GM12872 (cell line): Measurements from ENCODE around the gene CHEK1.

Experiments
- TF ChIP-seq, protein P1 (sequence below): IDR thresholded peaks from 3 replicates; pipeline ENCODE4 v1.5.1; 2011; ENCODE audit warnings: low read depth, mild to moderate bottlenecking, low read length, moderate library complexity; ENCODE audit not compliant: insufficient read depth

Gene CHEK1

GRCh38 chr11:125701018-125701610 is 76.2 kb downstream of the CHEK1 start:
- TF ChIP-seq, protein P1, sequence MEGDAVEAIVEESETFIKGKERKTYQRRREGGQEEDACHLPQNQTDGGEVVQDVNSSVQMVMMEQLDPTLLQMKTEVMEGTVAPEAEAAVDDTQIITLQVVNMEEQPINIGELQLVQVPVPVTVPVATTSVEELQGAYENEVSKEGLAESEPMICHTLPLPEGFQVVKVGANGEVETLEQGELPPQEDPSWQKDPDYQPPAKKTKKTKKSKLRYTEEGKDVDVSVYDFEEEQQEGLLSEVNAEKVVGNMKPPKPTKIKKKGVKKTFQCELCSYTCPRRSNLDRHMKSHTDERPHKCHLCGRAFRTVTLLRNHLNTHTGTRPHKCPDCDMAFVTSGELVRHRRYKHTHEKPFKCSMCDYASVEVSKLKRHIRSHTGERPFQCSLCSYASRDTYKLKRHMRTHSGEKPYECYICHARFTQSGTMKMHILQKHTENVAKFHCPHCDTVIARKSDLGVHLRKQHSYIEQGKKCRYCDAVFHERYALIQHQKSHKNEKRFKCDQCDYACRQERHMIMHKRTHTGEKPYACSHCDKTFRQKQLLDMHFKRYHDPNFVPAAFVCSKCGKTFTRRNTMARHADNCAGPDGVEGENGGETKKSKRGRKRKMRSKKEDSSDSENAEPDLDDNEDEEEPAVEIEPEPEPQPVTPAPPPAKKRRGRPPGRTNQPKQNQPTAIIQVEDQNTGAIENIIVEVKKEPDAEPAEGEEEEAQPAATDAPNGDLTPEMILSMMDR = no peak

- TF ChIP-seq, protein P1 = no peak
These were observed 77.1 kb downstream of the CHEK1 start for GRCh38 chr11:125701858-125702621.

- TF ChIP-seq, protein P1 = no peak
These were observed 95.8 kb downstream of the CHEK1 start for GRCh38 chr11:125720781-125721180.

GRCh38 chr11:125724125-125724524 is 99.2 kb downstream of the CHEK1 start:
- TF ChIP-seq, protein P1 = peak; percentile 25; the same call in 2 of the 3 replicates
